Skeletal muscle tissue (tissue), 4 donors: ENCODE data around the gene FDPS. TPM values are rescaled to one million over a fixed set of nuclear protein-coding genes. Genes with fewer than 3 reads are reported as not detected.
A peak's percentile ranks its signal among the peaks of the same experiment; 100 is the strongest.
"Not testable (repeated sequence)": the region's sequence is repeated elsewhere in the genome, so short reads cannot be mapped to it uniquely, and the experiment has no call there.

Source experiments
- H3K27ac ChIP-seq: one replicate; pipeline ENCODE4 v1.7.0; 2013; ENCODE audit warnings: mild to moderate bottlenecking, low read depth, low read length, inconsistent platforms
- H3K27me3 ChIP-seq, 3 donors: one replicate each; pipeline ENCODE4 v1.7.0; 2013; ENCODE audit warnings: low read length in 3 of 3; ENCODE audit not compliant: control insufficient read depth in 3 of 3, insufficient read depth in 3 of 3
- H3K36me3 ChIP-seq, 3 donors: one replicate each; pipeline ENCODE4 v1.7.0; 2013; ENCODE audit warnings: low read length in 3 of 3; ENCODE audit not compliant: control insufficient read depth in 3 of 3, insufficient read depth in 3 of 3
- H3K4me1 ChIP-seq, 3 donors: one replicate each; pipeline ENCODE4 v1.7.0; 2013; ENCODE audit warnings: low read length in 3 of 3, mild to moderate bottlenecking in 3 of 3; ENCODE audit not compliant: control insufficient read depth in 3 of 3, insufficient read depth in 3 of 3
- H3K4me3 ChIP-seq, 3 donors: one replicate each; pipeline ENCODE4 v1.7.0; 2013; ENCODE audit warnings: low read length in 3 of 3
- H3K9ac ChIP-seq, 3 donors: one replicate each; pipeline ENCODE4 v1.7.0; 2013; ENCODE audit warnings: low read length in 3 of 3, mild to moderate bottlenecking in 3 of 3, moderate library complexity in 2 of 3, low read depth in 1 of 3
- H3K9me3 ChIP-seq, 3 donors: one replicate each; pipeline ENCODE4 v1.7.0; 2013; ENCODE audit warnings: low read length in 3 of 3; ENCODE audit not compliant: control insufficient read depth in 3 of 3
- total RNA-seq: library from RNA; depleted of rRNA; stranded (reverse); fragments of >200 nt; gene quantifications from one replicate; pipeline ENCODE4 v1.2.3, GENCODE V29; 2014
- donor health status: Osteomylitis.

Gene FDPS
- total RNA-seq, 1 donor from 2014 or later, result 69.4 TPM

- Histone ChIP-seq H3K27ac (no peak overlapping the region), H3K9ac (no peak overlapping the region), H3K4me1 (no peaks in the 10 kb centered on the region), H3K36me3 (peaks cover 0 to 3% (median 0%) of the 10 kb centered on the region in 3 donors), H3K4me3 (no peak overlapping the region), H3K9me3 (no peaks in the 10 kb centered on the region), H3K27me3 (no peaks in the 10 kb centered on the region)
Measured at GRCh38 chr1:155285063-155285462, 23.6 kb upstream of the FDPS start.

GRCh38 chr1:155285631-155286044, 23.0 kb upstream of the FDPS start:
- H3K9me3 ChIP-seq, result no peaks in the 10 kb centered on the region
- H3K4me3 ChIP-seq, result no peak overlapping the region
- H3K9ac ChIP-seq, result no peak overlapping the region
- H3K27ac ChIP-seq, result no peak overlapping the region
- no peaks in the 10 kb centered on the region for H3K4me1 ChIP-seq
- H3K27me3 ChIP-seq, result no peaks in the 10 kb centered on the region
- H3K36me3 ChIP-seq, result peaks cover 0 to 3% (median 0%) of the 10 kb centered on the region in 3 donors

- Histone ChIP-seq H3K9ac (no peak overlapping the region), H3K4me1 (no peaks in the 10 kb centered on the region), H3K36me3 (peaks cover 0 to 3% (median 0%) of the 10 kb centered on the region in 3 donors), H3K9me3 (no peaks in the 10 kb centered on the region), H3K27me3 (no peaks in the 10 kb centered on the region), H3K4me3 (no peak overlapping the region), H3K27ac (no peak overlapping the region)
Measured at GRCh38 chr1:155286544-155286943, 22.1 kb upstream of the FDPS start.

GRCh38 chr1:155287987-155288543, 20.6 kb upstream of the FDPS start:
- Histone ChIP-seq H3K36me3 (peaks cover 0 to 3% (median 0%) of the 10 kb centered on the region in 3 donors), H3K9ac (no peak overlapping the region), H3K9me3 (no peaks in the 10 kb centered on the region), H3K4me3 (no peak overlapping the region), H3K27me3 (peaks cover under 1 to 5% (median 3%) of the 10 kb centered on the region in 3 donors), H3K4me1 (no peaks in the 10 kb centered on the region), H3K27ac (no peak overlapping the region)

- not testable (repeated sequence) for H3K4me1 ChIP-seq, H3K9ac ChIP-seq, H3K9me3 ChIP-seq, H3K36me3 ChIP-seq, H3K4me3 ChIP-seq, H3K27ac ChIP-seq
- H3K27me3 ChIP-seq, result peaks cover 23 to 30% (median 26%) of the 10 kb centered on the region in 3 donors
Measured at GRCh38 chr1:155291006-155291405, 17.7 kb upstream of the FDPS start.

- Histone ChIP-seq H3K36me3 (no peaks in the 10 kb centered on the region), H3K4me1 (peaks cover 4 to 16% (median 8%) of the 10 kb centered on the region in 3 donors), H3K27ac (no peak overlapping the region), H3K9me3 (no peaks in the 10 kb centered on the region), H3K9ac (no peak overlapping the region), H3K27me3 (peaks cover 27 to 37% (median 29%) of the 10 kb centered on the region in 3 donors), H3K4me3 (no peak overlapping the region)
Measured at GRCh38 chr1:155293086-155293749, 15.4 kb upstream of the FDPS start.

- H3K9ac ChIP-seq, result no peak overlapping the region
- peaks cover 27 to 37% (median 29%) of the 10 kb centered on the region in 3 donors for H3K27me3 ChIP-seq
- H3K4me3 ChIP-seq, result peak overlapping the region in 1 of 3 donors; percentile 13
- no peak overlapping the region for H3K27ac ChIP-seq
- H3K4me1 ChIP-seq, result peaks cover 4 to 16% (median 8%) of the 10 kb centered on the region in 3 donors
- no peaks in the 10 kb centered on the region for H3K9me3 ChIP-seq
- H3K36me3 ChIP-seq, result no peaks in the 10 kb centered on the region
Measured at GRCh38 chr1:155294520-155295182, 14.0 kb upstream of the FDPS start.

GRCh38 chr1:155295183-155295941, 13.3 kb upstream of the FDPS start:
- H3K27me3 ChIP-seq, result peaks cover 27 to 37% (median 29%) of the 10 kb centered on the region in 3 donors

GRCh38 chr1:155295942-155296267, 12.8 kb upstream of the FDPS start:
- H3K9ac ChIP-seq, result no peak overlapping the region
- no peak overlapping the region for H3K4me3 ChIP-seq
- no peaks in the 10 kb centered on the region for H3K9me3 ChIP-seq
- no peak overlapping the region for H3K27ac ChIP-seq
- H3K27me3 ChIP-seq, result peaks cover 27 to 37% (median 29%) of the 10 kb centered on the region in 3 donors
- H3K4me1 ChIP-seq, result peaks cover 4 to 16% (median 8%) of the 10 kb centered on the region in 3 donors
- no peaks in the 10 kb centered on the region for H3K36me3 ChIP-seq

More at GRCh38 chr1:155295183-155295941, 13.3 kb upstream of the FDPS start:
- peaks cover 4 to 16% (median 8%) of the 10 kb centered on the region in 3 donors for H3K4me1 ChIP-seq
- H3K9me3 ChIP-seq, result no peaks in the 10 kb centered on the region
- H3K36me3 ChIP-seq, result no peaks in the 10 kb centered on the region
- no peak overlapping the region for H3K9ac ChIP-seq
- peak overlapping the region in 1 of 3 donors; percentile 13 for H3K4me3 ChIP-seq
- no peak overlapping the region for H3K27ac ChIP-seq
